ENCODE measurements around the gene ZNF385A.

DNA sequence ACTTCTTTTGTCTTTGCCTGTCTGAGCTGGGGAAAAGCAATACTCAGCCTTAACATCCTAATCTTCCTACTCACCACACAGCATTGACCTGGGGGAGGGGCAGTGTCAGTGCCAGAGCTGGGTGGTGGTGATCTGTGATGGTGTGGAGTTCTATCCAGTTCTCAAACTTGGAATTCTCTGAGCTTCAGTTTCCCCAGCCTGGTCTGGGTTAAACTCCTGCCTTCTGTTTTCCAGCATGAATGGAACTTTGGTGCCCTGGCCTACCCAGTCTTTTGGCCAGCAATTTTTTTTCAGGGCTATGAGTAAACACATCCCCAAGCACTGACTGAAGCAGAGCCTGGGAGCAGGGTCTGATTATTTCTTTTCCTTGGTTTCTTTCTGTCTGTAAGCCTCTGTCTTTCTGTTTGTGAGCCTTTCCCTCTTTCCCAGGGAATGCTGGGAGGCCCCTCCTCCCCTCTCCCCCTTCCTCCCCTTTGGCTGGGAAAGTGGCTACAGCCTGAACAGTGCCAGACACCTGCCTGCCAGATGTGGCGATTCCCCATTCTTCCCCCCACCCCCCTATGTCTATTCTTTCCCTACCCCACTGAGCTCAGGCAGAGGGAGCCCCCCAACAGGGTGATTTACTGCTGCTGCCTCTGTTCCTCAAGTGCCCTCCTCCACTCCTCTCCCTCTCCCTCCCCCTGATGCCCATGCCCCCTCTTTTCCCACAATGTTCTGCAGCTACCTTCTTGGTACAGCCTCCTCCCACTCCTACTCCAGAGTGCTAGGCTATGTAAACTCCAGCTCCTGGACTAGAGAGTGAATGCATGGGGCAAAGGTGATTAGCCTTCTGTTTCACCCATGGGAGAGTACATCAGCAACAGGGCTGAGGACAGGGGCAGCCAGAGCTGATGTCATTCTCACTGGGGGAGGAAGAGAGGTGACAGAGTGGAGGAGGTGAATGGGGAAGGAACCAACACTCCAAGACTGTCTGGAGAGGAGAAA is 31.4 kb downstream of the ZNF385A start:
- TF ChIP-seq, protein P1, sequence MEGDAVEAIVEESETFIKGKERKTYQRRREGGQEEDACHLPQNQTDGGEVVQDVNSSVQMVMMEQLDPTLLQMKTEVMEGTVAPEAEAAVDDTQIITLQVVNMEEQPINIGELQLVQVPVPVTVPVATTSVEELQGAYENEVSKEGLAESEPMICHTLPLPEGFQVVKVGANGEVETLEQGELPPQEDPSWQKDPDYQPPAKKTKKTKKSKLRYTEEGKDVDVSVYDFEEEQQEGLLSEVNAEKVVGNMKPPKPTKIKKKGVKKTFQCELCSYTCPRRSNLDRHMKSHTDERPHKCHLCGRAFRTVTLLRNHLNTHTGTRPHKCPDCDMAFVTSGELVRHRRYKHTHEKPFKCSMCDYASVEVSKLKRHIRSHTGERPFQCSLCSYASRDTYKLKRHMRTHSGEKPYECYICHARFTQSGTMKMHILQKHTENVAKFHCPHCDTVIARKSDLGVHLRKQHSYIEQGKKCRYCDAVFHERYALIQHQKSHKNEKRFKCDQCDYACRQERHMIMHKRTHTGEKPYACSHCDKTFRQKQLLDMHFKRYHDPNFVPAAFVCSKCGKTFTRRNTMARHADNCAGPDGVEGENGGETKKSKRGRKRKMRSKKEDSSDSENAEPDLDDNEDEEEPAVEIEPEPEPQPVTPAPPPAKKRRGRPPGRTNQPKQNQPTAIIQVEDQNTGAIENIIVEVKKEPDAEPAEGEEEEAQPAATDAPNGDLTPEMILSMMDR (IDR thresholded peaks at IDR 0.05), result no peak
- no peak for TF ChIP-seq POLR2A (IDR thresholded peaks at IDR 0.05)

Data from heart left ventricle (tissue), 13 donors.